HepG2 (cell line): ENCODE measurements around the gene CCL8. TPM values are rescaled to one million over a fixed set of nuclear protein-coding genes. Genes with fewer than 3 reads are reported as not detected.

Source experiments
- ATAC-seq: fragments of 200-7000 bp; cut with Tn5 transposase; 3 replicates; pipeline ENCODE4 v1.9.1; 2020; ENCODE audit warnings: mild to moderate bottlenecking, moderate library complexity
- BruUV-seq: library from RNA; stranded (reverse); fragments of 400-500 nt; replicated peaks from 2 replicates; lab custom pipeline; 2021; lab: Mats Ljungman, UMichigan
- CTCF ChIA-PET: fragments of 300-600 bp; formaldehyde crosslinking; extraction: SDS; loops from one replicate; lab custom pipeline; 2021; ENCODE audit warnings: low total read pairs, inconsistent platforms, low intra/inter-chr PET ratio; lab: Yijun Ruan, JAX
- POLR2A ChIA-PET: fragments of 350-600 bp; sonication (Branson Sonifier 250); formaldehyde crosslinking; loops from one replicate; lab custom pipeline; 2020; ENCODE audit warnings: antibody characterized with exemption, inconsistent platforms; lab: Yijun Ruan, JAX
- DNase-seq: peaks from one replicate; pipeline ENCODE4 v3.0.0-alpha.2; 2015; ENCODE audit warnings: low spot score
- FAIRE-seq: peaks from 3 replicates; lab custom pipeline; 2011; peaks lifted over from hg19 to GRCh38; lab: Jason Lieb, UNC
- H2AFZ ChIP-seq: one replicate; pipeline ENCODE4 v1.6.1; 2011; ENCODE audit warnings: low read length, inconsistent platforms
- H3K27ac ChIP-seq: fragments of 300-600 bp; 3 replicates; pipeline ENCODE4 v1.8.0; 2011; ENCODE audit warnings: mixed run types, mild to moderate bottlenecking, mixed read lengths, low read length, inconsistent platforms; ENCODE audit not compliant: insufficient read depth; ENCODE audit errors: extremely low read length
- H3K27me3 ChIP-seq, 2 experiments: fragments of 200-600 bp in 1 of 2; 2 replicates in 1 of 2; 3 replicates in 1 of 2; pipeline versions ENCODE4 v1.6.0 to v1.8.0; 2011; ENCODE audit warnings: low read length in 2 of 2, mild to moderate bottlenecking in 2 of 2, moderate library complexity in 2 of 2, inconsistent platforms in 1 of 2; ENCODE audit not compliant: insufficient read depth in 2 of 2, control insufficient read depth in 1 of 2
- H3K36me3 ChIP-seq, 2 experiments: fragments of 200-600 bp in 1 of 2; replicated peaks in 1 of 2; 2 replicates in 1 of 2; 3 replicates in 1 of 2; pipeline versions ENCODE4 v1.5.1 to v1.8.0; 2011; ENCODE audit warnings: low read length in 2 of 2, inconsistent platforms in 1 of 2; ENCODE audit not compliant: insufficient read depth in 2 of 2, control insufficient read depth in 1 of 2
- H3K4me1 ChIP-seq: 2 replicates; pipeline ENCODE4 v1.5.1; 2012; ENCODE audit warnings: low read length, inconsistent platforms; ENCODE audit not compliant: insufficient read depth
- H3K4me2 ChIP-seq: 2 replicates; pipeline ENCODE4 v1.6.0; 2011; ENCODE audit warnings: low read depth, low read length, inconsistent platforms
- H3K4me3 ChIP-seq, 3 experiments: fragments of 200-600 bp in 1 of 3; sonication (generic), shearing (Covaris generic) in 1 of 3; replicated peaks in 1 of 3; 2 replicates each; pipeline ENCODE4 v1.5.1; 2011 to 2016; ENCODE audit warnings: low read length in 3 of 3, inconsistent platforms in 2 of 3, low read depth in 2 of 3, mild to moderate bottlenecking in 2 of 3, control low read depth in 1 of 3, mixed read lengths in 1 of 3; ENCODE audit not compliant: insufficient read depth in 1 of 3
- H3K79me2 ChIP-seq: one replicate; pipeline ENCODE4 v1.6.1; 2011; ENCODE audit warnings: low read length, inconsistent platforms; ENCODE audit not compliant: insufficient read depth
- H3K9ac ChIP-seq: 2 replicates; pipeline ENCODE4 v1.6.0; 2011; ENCODE audit warnings: mild to moderate bottlenecking, low read depth, low read length, inconsistent platforms; ENCODE audit not compliant: insufficient read depth
- H3K9me3 ChIP-seq: 2 replicates; pipeline ENCODE4 v1.5.1; 2012; ENCODE audit warnings: mild to moderate bottlenecking, low read length
- H4K20me1 ChIP-seq: 2 replicates; pipeline ENCODE4 v1.6.0; 2011; ENCODE audit warnings: inconsistent platforms, mild to moderate bottlenecking, low read length, moderate library complexity; ENCODE audit not compliant: insufficient read depth
- ARNTL ChIP-seq: sonication (generic); formaldehyde crosslinking; IDR thresholded peaks from 2 replicates; pipeline ENCODE4 v1.4.0; 2020; ENCODE audit warnings: mild to moderate bottlenecking, missing genetic modification reagents
- DMAP1 ChIP-seq: IDR thresholded peaks from 2 replicates; pipeline ENCODE4 v1.6.1; 2016
- MAFG ChIP-seq: sonication (generic); formaldehyde crosslinking; IDR thresholded peaks from 2 replicates; pipeline ENCODE4 v1.5.1; 2020; ENCODE audit warnings: mild to moderate bottlenecking, missing genetic modification reagents
- NCOA2 ChIP-seq: sonication (generic); formaldehyde crosslinking; IDR thresholded peaks from 2 replicates; pipeline ENCODE4 v1.8.0; 2022; ENCODE audit warnings: inconsistent platforms
- ZBTB3 ChIP-seq: sonication (generic); formaldehyde crosslinking; IDR thresholded peaks from 2 replicates; pipeline ENCODE4 v1.4.0; 2020; ENCODE audit warnings: low read depth, mild to moderate bottlenecking, moderate library complexity, missing genetic modification reagents, borderline replicate concordance
- WGBS: methylation state at CpG from one replicate; pipeline ENCODE4 v1.1.6; 2017; ENCODE audit warnings: low lambda C conversion rate; 5-methylcytosine and 5-hydroxymethylcytosine counted together
- in situ Hi-C: cut with HindIII; loops from 2 replicates; pipeline ENCODE4 v1.10.0; 2017; ENCODE audit warnings: low pct_unique_long_range_greater_than_20kb; ENCODE audit not compliant: extremely low pct_ligation_motif_present
- intact Hi-C: fragments of 100-400 bp; cut with micrococcal nuclease; formaldehyde crosslinking; loops from one replicate; pipeline ENCODE4 v1.10.0; 2022; ENCODE audit not compliant: unreplicated experiment
- polyA plus RNA-seq, 8 experiments: library from polyadenylated mRNA; depleted of rRNA in 3 of 8; stranded (reverse) in 7 of 8; unstranded in 1 of 8; fragments of >200 nt; fragmentation: Illumina TruSeq in 4 of 8; extraction: Trizol in 4 of 8; gene quantifications; 2 replicates each; pipeline versions ENCODE4 v1.2.1 to v1.2.3, GENCODE V29; 2011 to 2016; ENCODE audit warnings: low read depth in 4 of 8, missing spikeins in 1 of 8, mixed read lengths in 1 of 8; ENCODE audit not compliant: insufficient read depth in 1 of 8
- total RNA-seq, 5 experiments: library from RNA; depleted of rRNA; stranded (reverse); fragments of >200 nt; fragmentation: Illumina TruSeq; extraction: Trizol; gene quantifications; 2 replicates each; pipeline ENCODE4 v1.2.3, GENCODE V29; 2016; ENCODE audit warnings: low read depth in 1 of 5
- TF ChIP-seq, protein P1 (sequence below): sonication (generic); formaldehyde crosslinking; IDR thresholded peaks from 2 replicates; pipeline ENCODE4 v1.8.1; 2022; ENCODE audit warnings: low read depth, mild to moderate bottlenecking, missing genetic modification reagents
- TF ChIP-seq, protein P2 (sequence below): sonication (generic); formaldehyde crosslinking; IDR thresholded peaks from 2 replicates; pipeline ENCODE4 v1.4.0; 2020; ENCODE audit warnings: missing genetic modification reagents
- TF ChIP-seq, protein P3 (sequence below): fragments of 450-650 bp; IDR thresholded peaks from 2 replicates; pipeline ENCODE4 v1.6.1; 2016
- TF ChIP-seq, protein P4 (sequence below), 2 experiments: fragments of 450-650 bp in 1 of 2; sonication (generic) in 1 of 2; formaldehyde crosslinking; IDR thresholded peaks; 2 replicates each; pipeline versions ENCODE4 v1.5.0 to v1.8.0; 2020 to 2022; ENCODE audit warnings: mild to moderate bottlenecking in 1 of 2, missing genetic modification reagents in 1 of 2

Gene CCL8
- total and polyA plus RNA-seq, 2 of the 13 experiments (the other 11 are each of a cell fraction or from before 2014, with no cell fraction given), result not detected

DNA sequence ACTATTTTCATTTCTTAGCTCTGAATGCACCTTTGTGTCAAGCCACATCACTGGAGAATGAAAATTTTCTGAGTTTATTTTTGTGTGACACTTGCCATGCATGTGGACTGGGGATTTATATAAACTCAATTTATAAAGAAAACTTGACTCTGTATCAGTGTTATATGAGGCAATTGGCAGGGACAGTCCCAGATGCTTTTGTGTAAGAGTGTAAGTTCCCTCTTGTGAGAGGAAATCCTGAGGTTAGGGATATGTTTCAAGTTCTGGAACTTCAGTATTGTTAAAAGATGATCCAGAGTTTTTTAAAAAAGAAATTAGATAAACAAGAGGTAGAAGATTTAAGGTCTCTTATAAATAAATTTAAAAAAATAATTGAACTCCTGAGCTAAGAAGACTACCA, 10.9 kb upstream of the CCL8 start (continued):
- TF ChIP-seq, protein P1, sequence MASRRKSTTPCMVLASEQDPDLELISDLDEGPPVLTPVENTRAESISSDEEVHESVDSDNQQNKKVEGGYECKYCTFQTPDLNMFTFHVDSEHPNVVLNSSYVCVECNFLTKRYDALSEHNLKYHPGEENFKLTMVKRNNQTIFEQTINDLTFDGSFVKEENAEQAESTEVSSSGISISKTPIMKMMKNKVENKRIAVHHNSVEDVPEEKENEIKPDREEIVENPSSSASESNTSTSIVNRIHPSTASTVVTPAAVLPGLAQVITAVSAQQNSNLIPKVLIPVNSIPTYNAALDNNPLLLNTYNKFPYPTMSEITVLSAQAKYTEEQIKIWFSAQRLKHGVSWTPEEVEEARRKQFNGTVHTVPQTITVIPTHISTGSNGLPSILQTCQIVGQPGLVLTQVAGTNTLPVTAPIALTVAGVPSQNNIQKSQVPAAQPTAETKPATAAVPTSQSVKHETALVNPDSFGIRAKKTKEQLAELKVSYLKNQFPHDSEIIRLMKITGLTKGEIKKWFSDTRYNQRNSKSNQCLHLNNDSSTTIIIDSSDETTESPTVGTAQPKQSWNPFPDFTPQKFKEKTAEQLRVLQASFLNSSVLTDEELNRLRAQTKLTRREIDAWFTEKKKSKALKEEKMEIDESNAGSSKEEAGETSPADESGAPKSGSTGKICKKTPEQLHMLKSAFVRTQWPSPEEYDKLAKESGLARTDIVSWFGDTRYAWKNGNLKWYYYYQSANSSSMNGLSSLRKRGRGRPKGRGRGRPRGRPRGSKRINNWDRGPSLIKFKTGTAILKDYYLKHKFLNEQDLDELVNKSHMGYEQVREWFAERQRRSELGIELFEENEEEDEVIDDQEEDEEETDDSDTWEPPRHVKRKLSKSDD (CRISPR knock-in tag), result no peak

DNA sequence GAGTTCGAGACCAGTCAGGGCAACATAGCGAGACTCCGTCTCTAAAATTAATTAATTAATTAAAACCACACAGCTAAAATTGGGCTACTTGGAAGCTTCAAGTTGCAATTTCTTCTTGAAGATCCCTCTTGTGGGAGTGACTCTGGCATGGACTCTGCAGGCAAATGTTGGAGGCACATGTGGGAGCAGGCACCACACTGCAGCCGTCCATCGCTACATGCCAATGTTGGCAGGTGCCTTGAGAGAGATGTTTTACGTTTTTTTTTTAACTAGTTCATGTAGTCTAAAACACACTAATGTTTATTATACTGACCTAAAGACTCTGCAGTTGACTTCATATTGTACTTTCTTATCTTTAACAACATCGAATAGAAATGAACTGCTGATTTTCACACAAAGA, 7.9 kb upstream of the CCL8 start:
- Histone ChIP-seq H3K79me2 (no peaks in the 10 kb centered on the region), H3K4me3 (no peak overlapping the region), H4K20me1 (no peaks in the 10 kb centered on the region), H3K4me2 (no peak overlapping the region), H3K27ac (no peak overlapping the region), H3K9ac (no peak overlapping the region), H3K36me3 (no peaks in the 10 kb centered on the region), H2AFZ (no peak overlapping the region), H3K4me1 (no peaks in the 10 kb centered on the region), H3K27me3 (no peaks in the 10 kb centered on the region), H3K9me3 (no peaks in the 10 kb centered on the region)
- CTCF ChIA-PET, result no interaction called here
- TF ChIP-seq NCOA2, result no peak
- DNase-seq, result no peak
- in situ Hi-C loops, result no loop called here
- WGBS, result 45% methylated on average over 7 of the region's 7 CpGs
- ATAC-seq, result no peak
- intact Hi-C loops, result no loop called here
- POLR2A ChIA-PET, result no interaction called here
- no TSS peak for BruUV-seq
- FAIRE-seq, result no peak

DNA sequence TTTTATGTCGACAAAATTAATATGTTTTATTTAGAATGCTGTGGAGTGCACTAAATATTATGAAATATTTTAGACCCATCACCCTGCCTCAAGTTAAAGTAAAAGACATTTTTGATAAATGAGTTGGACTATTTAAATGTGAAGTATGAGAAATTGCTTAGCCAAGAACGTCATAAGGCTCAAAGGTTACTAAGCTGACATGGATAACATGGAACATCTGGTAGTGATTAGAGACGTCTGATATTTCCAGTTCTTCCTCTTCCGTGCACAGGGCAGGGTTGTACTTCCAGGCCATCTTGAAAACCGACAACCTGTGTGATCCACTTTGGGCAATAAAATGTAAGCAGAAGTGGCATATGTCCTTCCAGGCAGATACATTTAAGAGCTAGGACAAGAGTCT, 7.2 kb upstream of the CCL8 start:
- no peaks in the 10 kb centered on the region for H4K20me1 ChIP-seq
- no TSS peak for BruUV-seq
- no peak overlapping the region for H3K4me3 ChIP-seq
- H2AFZ ChIP-seq, result no peak overlapping the region
- ChIA-PET POLR2A (no interaction called here), CTCF (no interaction called here)
- intact Hi-C loops (no loop called here), in situ Hi-C loops (no loop called here)
- no peaks in the 10 kb centered on the region for H3K36me3 ChIP-seq
- no peak overlapping the region for H3K4me2 ChIP-seq
- 2% methylated on average over 5 of the region's 5 CpGs for WGBS
- no peaks in the 10 kb centered on the region for H3K27me3 ChIP-seq
- no peak overlapping the region for H3K9ac ChIP-seq
- H3K27ac ChIP-seq, result no peak overlapping the region
- DNase-seq (no peak), ATAC-seq (no peak), FAIRE-seq (no peak)
- no peaks in the 10 kb centered on the region for H3K79me2 ChIP-seq
- no peaks in the 10 kb centered on the region for H3K4me1 ChIP-seq
- no peaks in the 10 kb centered on the region for H3K9me3 ChIP-seq
- TF ChIP-seq, protein P2, sequence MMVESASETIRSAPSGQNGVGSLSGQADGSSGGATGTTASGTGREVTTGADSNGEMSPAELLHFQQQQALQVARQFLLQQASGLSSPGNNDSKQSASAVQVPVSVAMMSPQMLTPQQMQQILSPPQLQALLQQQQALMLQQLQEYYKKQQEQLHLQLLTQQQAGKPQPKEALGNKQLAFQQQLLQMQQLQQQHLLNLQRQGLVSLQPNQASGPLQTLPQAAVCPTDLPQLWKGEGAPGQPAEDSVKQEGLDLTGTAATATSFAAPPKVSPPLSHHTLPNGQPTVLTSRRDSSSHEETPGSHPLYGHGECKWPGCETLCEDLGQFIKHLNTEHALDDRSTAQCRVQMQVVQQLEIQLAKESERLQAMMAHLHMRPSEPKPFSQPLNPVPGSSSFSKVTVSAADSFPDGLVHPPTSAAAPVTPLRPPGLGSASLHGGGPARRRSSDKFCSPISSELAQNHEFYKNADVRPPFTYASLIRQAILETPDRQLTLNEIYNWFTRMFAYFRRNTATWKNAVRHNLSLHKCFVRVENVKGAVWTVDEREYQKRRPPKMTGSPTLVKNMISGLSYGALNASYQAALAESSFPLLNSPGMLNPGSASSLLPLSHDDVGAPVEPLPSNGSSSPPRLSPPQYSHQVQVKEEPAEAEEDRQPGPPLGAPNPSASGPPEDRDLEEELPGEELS, result no peak
- TF ChIP-seq, protein P3, sequence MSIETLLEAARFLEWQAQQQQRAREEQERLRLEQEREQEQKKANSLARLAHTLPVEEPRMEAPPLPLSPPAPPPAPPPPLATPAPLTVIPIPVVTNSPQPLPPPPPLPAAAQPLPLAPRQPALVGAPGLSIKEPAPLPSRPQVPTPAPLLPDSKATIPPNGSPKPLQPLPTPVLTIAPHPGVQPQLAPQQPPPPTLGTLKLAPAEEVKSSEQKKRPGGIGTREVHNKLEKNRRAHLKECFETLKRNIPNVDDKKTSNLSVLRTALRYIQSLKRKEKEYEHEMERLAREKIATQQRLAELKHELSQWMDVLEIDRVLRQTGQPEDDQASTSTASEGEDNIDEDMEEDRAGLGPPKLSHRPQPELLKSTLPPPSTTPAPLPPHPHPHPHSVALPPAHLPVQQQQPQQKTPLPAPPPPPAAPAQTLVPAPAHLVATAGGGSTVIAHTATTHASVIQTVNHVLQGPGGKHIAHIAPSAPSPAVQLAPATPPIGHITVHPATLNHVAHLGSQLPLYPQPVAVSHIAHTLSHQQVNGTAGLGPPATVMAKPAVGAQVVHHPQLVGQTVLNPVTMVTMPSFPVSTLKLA, result no peak
- TF ChIP-seq ZBTB3 (CRISPR knock-in tag), result no peak
- TF ChIP-seq MAFG (CRISPR knock-in tag), result no peak
- no peak for TF ChIP-seq ARNTL (CRISPR knock-in tag)
- TF ChIP-seq, protein P4, sequence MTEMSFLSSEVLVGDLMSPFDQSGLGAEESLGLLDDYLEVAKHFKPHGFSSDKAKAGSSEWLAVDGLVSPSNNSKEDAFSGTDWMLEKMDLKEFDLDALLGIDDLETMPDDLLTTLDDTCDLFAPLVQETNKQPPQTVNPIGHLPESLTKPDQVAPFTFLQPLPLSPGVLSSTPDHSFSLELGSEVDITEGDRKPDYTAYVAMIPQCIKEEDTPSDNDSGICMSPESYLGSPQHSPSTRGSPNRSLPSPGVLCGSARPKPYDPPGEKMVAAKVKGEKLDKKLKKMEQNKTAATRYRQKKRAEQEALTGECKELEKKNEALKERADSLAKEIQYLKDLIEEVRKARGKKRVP (CRISPR knock-in tag; IDR thresholded peaks at IDR 0.05), result no peak
- TF ChIP-seq DMAP1 (CRISPR knock-in tag), result no peak
